HG02970 (cell line): ENCODE results near the gene DFFB.

Experiments used
- ATAC-seq: cut with Tn5 transposase; IDR thresholded peaks from one replicate; pipeline ENCODE4 v1.9.1; 2021; ENCODE audit warnings: mild to moderate bottlenecking, moderate library complexity, moderate number of reproducible peaks; ENCODE audit not compliant: unreplicated experiment, low FRiP score

DFFB gene

DNA sequence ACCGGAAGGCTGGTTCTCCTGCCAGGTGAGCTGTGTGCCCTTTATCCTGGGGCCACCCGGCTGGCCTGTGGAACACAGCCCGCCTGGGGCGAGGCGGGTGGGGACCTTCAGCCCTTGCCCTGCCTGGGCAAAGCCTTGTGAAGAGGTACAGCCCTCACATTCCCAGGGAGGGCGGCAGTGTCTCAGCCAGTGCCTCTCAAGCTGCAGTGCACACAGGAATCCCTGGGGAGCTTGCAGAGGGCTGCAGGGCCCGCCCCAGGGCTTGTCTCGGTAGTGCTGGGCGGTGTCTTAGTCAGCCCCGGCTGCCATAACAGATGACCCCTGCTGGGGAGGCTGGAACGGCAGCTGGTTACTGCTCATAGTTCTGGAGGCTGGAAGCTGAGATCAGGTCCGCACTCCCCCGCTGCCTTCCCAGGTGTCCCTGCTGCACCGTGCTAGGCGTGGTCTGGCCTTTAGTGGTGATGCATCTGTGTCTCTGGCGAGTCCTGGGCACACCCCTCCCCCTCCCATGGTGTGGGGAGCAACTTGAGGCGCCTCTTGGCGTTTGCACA, 12.6 kb downstream of the DFFB start:
- ATAC-seq: no peak

DNA sequence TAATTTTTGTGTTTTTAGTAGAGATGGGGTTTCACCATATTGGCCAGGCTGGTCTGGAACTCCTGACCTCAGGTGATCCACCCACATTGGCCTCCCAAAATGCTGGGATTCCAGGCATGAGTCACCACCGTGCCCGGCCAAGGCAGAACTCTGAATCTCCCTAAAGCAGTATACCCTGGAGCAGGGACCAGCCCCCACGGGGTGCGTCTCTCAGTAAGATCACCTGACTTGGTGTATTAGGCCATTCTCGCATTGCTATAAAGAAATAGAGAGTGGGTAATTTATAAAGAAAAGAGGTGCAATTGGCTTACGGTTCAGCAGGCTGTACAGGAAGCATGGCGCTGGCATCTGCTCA, 14.2 kb downstream of the DFFB start:
- no peak for ATAC-seq

DNA sequence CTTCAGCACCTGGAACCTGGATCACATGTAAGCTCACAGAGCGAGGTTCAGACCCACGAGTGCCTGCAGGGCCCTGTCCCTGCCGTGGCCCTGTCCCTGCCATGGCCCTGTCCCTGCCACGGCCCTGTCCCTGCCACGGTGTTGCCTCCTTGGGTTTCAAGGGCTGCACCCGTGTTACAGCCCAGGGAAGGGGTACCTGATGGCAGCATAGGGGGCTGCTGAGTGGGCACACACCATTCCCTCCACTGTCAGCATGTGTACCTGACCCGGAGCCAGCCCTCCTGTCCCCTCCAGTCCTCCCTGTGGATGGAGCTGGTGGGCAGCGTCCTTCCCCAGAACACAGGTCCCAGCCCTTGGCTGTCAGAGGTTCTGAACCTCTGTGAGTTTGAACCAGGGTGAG, 15.3 kb downstream of the DFFB start:
- ATAC-seq: no peak

DNA sequence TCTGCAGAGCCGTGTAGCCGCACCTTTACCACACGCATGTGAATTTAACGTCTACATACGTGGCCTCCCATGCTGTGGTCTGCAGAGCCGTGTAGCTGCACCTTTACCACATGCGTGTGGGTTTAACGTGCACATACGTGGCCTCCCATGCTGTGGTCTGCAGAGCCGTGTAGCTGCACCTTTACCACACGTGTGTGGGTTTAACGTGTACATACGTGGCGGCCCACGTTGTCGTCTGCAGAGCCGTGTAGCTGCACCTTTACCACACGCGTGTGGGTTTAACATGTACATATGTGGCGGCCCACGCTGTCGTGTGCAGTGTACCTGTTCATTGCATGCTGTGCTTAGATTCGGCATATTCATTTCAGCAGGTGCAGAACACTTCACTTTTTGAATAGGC, 17.5 kb downstream of the DFFB start:
- no peak for ATAC-seq

DNA sequence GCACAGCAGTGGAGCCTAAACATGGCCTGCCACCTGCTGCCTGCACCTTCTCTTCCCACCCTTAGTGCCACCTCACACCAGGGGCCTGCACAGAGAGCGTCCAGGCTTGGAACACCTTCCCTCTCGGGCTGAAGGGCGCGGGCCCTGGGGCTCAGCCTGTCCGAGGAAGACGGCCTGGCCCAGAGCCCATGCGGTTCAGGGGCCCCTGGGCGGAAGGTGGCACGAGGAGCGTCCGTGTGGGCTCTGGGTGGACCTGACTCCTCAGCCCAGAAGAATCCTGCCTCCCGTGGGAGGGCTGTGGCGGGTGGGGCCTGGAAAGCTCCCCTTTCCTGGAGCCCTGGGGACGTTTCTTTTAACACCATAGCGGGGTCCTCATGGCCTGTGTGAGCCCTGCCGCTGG, 19.4 kb downstream of the DFFB start:
- ATAC-seq: no peak

DNA sequence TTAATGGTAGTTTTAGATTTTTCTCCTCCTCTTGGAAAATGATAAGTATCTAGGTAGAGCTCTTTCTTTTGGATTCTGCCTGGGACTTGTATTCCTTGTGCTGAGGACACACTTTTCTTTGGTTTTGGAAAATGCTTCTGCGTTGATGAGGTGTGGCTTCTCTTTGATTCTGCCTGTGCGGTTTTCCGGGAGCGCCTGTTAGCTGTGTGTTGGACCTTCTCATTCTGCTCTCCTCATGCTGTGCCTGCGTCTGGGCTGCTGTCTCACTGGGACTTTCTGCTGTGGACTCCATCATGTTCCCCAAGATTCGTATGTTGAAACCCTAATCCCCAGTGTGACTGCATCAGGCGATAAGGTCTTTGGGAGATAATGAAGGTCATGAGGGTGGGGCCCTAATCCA, 21.8 kb downstream of the DFFB start:
- no peak for ATAC-seq

DNA sequence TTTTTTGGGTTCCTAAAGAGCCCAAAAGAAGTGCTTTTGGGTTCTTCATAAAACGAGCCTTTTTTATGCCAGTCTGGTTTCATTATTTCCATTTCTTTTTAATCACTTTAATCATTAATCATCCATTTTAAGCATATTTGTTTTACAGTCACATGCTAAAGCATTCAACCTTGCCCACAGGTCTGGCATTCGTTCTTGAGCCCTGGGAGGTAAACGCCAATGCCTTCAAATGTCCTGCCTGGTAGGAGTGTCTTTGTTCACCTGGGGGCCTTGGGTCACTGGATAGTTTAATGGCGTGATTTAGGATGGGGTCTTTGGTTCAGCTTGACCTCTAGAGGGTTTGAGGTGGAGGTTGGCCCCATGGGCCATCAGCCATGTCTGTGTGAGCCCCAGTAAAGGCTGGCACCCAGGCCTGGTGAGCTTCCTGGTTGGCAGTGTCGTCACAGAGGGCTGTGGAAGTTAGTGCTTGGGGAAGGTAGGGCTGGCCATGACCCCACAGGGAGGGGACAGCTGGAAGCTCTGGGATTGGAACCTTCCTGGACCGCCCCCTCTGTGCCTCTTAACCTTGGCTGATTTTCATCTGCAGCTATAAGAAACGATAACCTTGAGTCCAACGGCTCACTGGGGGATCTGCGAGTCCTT, 22.6 kb downstream of the DFFB start:
- no peak for ATAC-seq

DNA sequence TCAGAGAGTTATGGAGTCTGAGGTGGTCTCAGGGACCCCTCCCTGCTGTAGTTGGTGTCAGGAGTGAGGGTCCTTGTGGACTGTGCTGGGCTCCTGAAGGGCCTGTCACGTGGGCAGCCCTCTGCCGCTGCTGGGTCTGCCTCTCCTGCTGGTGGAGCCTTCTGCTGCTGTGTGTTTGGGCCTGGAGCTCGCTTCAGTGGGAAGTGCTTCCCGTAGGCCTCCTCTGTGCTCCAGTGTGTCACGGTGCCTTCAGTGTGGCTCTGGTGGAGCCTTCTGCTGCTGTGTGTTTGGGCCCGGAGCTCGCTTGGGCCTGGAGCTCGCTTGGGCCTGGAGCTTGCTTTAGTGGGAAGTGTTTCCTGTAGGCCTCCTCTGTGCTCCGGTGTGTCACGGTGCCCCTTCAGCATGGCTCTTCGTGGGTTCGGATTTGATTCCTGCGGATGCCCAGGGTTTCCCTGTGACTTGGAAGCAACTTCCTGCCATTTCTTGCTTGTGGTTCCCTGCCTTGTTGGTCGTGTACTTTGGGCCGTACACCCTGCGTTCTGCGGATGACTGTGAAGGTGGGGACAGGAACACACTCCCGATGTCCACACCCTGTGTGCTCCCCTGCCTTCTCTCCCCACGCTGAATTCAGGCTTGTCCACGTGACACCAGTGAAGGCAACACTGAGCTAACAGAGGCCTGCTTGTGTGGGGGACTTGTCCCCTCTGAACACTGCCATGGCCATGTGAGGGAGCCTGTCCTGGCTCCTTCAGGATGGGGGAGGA, 23.3 kb downstream of the DFFB start:
- no peak for ATAC-seq

DNA sequence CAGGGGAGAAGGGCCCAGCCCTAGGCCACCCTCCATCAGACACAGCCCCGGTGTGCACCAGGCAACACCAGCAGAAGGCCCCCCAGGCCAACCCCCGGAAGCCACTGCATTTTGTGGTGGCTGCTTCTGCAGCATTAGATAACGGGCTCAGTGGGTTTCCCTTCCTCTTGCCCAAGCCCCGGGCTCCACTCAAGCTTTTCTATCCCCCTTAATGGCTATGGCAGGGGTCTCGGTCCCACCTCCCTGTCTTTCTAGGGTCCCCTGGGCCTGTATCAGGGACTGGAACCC, 23.9 kb downstream of the DFFB start:
- no peak for ATAC-seq

DNA sequence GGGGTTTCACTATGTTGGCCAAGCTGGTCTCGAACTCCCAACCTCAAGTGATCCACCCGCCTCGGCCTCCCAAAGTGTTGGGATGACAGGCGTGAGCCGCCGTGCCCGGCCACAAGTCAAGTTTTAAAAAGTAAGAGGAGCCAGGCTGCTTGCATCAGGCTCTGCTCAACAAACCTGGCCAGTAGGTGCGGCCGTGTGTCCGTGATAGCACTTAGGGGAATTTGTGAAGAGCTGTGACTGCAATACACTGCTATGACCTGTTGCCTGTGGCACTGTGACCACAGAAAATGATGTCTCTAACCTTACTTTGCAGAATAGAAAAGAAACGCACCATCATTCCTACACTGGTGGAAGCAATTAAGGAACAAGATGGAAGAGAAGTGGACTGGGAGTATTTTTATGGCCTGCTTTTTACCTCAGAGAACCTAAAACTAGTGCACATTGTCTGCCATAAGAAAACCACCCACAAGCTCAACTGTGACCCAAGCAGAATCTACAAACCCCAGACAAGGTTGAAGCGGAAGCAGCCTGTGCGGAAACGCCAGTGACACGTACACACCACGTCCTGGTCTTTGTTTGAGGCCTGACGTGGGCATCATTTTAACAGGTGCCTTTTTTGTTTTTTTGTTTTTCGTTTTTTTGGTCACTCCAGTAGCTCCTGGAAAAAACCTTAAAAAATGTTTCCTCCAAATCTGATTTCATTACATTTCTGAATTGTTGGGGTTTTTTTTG, 26.1 kb downstream of the DFFB start:
- no peak for ATAC-seq

DNA sequence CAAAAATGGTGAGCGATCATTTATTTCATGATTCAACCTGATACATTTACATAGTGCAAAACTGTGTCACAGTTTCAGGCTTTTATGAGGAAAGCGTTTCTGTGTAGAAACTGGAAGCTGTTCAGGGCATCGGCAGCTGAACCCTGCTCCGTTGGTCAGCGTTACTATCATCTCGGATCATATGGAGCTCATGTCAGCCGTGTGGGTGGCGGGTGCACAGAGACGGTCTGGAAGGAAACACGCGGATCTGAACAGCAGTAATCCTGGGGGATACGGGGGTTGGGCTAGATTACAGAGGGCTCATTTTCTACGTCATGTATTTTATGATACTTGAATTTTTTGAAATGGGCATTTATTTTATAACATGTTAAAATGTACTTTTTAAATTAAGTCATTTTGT, 27.7 kb downstream of the DFFB start:
- ATAC-seq: no peak

DNA sequence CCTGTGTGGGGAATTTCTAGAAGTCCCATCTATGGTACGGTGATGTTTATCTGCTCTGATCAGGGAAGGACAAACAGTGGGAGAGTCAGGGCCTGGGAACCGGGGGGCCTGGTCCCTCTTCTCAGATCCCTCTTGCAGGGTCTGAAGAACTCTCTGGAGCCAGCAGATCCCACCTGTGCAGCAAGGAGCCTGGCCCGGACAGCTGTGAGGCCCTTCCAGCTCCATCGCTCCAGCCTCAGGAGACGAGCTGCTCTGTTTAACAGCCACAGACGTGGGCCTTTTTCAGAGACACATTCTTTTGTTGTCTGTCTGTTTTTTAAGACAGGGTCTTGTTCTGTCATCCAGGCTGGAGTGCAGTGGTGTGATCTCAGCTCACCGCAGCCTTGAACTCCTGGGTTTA, 28.3 kb downstream of the DFFB start:
- no peak for ATAC-seq

DNA sequence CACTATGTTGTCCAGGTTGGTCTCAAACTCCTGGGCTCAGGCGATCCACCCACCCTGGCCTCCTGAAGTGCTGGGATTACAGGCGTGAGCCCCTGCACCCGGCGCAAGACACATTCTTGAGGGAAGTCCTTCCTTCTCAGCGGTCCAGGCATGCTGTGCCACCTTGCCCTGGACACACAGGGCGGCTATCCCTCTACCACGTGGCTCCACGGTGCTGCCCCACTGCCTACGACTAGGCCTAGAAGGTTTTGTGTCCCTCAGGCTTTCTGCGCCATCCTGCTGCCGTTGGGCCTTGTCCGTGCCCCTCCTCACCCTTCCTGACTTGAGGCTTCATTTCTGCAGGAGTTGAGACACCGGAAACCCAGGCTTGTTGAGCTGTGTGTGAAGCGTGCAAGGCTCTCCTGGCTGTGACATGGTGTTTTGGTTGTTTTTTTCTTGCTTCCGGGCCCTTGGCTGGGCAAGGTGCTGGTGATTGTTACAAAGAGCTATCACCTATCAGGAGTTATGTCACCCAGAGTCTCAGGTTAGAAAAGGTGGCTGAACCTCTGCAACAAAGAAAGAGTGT, 28.9 kb downstream of the DFFB start:
- ATAC-seq: no peak

DNA sequence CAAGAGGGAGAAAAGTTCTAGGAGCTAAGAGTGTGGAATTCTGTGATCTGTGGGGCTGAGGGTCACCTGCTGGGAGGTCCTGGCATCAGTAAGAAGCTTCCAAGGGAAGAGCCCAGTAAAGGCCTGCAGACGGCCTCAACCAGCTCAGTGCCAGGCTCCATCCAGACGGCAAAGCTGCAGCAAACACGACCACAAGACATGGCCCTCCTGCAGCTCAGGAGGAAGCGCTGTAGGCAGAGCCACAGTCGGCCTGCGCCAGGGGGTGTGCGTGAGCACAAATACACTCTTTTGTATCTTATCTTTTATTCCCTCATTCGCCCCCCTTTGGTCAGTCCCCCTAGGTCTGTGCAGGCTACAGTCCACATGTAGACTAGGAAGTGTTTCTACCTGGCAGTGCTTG, 29.4 kb downstream of the DFFB start:
- no peak for ATAC-seq

DNA sequence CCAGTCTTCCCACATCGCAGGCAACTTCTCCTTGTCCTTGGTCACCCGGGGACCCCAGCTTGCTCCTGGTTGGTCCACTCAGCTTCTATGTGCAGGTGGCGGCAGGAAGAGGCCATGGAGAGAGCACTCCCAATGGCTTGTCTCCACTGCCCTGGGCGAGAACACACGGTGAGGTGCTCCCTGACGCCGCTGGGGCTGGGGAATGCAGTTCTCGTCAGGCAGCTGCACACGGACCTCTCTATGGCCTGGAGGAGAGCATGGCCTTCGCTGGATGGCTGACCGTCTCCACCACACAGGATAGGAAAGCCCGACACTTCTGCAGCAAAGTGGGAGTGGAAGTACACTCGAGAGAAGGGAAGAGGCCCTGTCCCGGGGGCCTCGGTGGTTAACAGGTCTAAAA, 31.0 kb downstream of the DFFB start:
- ATAC-seq: no peak

DNA sequence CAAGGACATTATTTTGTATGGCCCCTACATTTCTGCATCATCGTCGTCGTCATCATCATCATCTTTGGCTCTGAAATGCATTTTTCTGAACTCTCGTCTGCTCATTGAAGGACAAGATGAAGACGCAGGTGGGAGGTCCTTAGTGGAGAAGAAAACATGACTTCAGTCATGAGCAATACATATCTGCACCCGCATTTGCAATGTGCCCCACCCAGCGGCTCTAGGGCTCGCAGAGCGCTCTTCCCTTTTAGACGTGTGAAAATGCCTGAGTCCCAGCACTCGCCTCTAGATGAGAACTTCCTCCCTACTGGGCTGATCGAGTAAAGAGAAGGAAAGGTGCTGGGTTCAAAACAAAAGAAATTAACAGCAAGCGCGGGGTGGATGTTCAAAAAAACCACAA, 32.7 kb downstream of the DFFB start:
- ATAC-seq: no peak

DNA sequence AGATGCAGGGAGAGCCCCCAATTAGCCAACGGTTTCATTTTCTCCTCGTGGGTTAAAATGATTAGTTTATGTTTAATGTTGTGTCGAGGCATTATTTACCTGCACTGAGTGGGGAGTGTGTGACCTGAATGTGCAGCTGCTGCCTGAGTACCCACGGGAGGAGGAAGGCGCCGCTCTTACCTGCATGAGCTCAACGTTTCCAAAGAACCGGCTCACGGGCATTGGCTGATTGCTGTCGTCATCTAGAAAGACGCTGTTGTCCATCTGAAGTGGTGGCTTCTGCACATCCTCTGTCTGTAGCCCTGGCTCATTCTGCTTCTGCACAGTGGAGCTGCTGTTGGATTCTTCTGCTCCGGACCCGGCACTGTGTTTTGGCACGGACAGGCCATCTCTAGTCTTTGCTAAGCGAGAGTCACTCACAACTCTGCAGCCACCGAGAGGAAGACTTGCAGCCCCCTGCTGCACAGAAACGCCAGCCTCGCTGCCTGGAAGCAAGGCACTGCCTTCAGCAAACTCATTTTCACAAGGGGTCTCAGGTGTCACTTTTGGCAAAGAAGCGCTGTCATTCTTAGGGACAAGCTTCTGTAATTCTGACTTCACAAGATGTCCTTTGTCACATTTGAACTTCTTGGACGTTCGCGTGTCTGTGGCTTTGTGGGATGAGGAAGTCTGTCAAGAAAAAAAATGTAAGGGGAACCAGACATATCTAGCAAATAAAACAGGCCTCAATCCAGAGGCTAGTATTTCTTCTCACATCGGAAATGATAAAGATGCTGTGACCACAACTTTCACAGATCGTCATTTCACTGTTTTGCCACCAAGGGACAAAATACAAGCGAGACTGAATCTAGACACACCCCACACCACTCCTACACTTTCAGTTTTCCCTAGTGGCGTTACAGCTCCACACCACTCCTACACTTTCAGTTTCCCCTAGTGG, 33.4 kb downstream of the DFFB start:
- ATAC-seq: no peak

DNA sequence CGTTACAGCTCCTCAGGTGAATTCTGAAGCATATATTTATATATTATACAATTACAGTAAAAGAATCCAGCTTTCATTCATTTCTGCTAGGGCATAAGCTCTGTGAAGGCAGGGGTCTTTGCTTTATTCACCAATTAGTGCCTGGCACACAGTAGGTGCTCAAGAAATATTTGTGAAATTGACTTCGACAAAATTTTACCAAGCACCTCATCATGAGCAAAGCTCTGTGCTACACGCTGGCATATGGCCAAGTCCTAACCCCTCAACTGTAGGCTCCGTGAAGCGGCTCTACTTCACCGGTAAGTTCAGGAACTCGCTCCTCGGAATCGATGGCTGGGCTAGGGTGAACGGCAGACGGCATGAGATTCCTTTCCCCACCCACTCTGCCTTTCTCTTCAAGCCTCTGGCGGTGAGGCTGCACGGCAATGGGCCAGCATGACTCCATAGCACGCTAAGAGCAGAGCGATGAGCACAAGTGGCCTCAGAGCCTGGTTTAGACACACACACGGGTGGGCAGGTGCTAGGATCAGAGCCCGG, 34.1 kb downstream of the DFFB start:
- no peak for ATAC-seq

DNA sequence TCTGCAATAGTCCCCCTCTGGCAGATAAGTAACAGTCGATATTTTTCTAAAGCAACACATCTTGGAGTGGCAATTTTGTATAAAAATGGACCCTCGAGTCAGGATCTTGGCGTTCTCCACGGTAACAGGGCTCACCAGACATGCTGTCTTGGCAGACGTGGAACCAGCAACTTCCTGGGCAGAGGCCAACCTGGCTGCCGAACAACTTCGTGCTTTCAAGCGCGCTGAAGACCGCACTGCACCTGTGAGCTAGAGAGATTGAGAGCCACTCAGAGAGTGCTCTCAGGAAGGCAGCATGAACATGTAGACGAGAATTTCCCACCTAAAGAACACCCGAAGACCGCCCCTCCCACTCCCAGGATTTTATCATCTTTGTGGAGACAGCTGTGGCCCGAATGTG, 35.5 kb downstream of the DFFB start:
- ATAC-seq: no peak

DNA sequence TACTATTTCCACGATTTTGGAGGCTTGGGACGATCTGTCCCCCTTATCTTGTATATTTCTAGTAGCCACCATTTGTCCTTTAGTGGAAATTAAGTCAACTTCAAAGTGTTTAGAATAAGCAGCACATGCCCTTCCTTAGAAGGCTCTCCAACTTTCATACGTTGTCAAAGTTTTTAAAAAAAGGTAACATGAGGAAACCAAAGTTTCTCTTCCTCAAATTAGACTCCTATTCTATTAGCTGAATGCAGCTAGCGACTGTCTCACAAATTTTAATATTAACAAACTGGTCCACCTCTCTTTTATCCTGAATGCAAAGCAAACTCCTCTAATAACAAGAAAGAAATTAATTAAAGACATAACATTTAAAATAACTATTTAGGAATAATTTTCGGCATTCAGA, 35.9 kb downstream of the DFFB start:
- no peak for ATAC-seq
